Stimulated activated CD8-positive, alpha-beta memory T cell treated with anti-CD3 and anti-CD28 coated beads, Interleukin-2, amount 100 ng/mL, for 48 hours (primary cell): Measurements from ENCODE around the gene RBBP7.

ENCODE experiments used
- DNase-seq, 2 donors: peaks; one replicate each; pipeline ENCODE4 v3.0.0-alpha.2; 2020; ENCODE audit warnings: low read depth in 2 of 2

RBBP7 gene

DNA sequence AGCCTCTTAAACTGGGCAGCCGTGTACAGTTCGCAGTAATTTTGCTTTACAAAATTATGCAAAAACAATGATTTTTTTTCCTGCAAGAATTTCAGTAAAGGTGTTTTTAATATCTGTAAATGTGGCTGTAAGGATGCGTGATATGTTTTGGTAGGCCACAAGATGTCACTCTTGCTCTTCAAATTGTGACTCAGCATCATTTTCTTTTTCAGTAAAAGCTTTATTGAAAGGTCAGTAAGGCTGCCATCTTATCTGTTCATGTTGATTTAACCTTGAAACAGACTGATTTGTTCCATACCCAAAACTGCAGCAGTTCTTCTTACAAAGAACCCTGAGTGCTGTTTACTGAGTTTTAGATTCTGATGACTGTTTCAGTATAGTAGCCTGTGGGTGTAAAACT, 44.0 kb downstream of the RBBP7 start:
- no peak for DNase-seq

DNA sequence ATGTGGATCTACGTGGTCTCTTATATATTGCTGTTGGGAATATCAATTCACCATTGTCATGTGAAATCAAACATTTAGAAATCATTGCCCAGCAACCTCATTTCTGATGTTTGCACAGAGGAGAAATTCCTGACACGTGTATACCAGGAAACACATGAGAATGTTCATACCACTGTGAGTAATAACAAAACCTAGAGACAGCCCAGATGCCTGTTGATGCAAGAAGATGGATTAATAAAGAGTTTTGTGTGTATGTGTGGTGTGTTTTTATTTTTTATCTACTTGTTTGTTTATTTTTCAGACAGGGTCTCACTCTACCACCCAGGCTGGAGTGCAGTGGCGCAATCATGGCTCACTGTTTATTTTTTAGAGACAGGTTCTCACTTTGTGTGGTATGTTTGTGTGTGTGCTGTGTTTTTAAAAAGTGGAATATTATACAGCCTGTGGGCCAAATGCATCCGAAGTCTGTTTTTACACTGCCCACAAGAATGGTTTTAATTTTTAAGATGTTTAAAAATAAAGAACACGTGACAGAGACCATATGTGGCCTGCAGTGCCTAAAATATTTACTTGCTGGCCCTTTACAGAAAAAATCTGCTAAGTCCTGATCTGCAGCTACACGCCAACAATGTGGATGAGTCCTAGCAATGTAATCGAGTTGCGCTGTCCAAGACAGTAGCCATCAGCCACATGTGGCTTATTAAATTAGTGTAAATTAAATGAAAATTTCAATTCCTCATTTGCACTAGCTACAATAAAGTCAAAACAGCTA, 44.7 kb downstream of the RBBP7 start:
- DNase-seq: no peak

DNA sequence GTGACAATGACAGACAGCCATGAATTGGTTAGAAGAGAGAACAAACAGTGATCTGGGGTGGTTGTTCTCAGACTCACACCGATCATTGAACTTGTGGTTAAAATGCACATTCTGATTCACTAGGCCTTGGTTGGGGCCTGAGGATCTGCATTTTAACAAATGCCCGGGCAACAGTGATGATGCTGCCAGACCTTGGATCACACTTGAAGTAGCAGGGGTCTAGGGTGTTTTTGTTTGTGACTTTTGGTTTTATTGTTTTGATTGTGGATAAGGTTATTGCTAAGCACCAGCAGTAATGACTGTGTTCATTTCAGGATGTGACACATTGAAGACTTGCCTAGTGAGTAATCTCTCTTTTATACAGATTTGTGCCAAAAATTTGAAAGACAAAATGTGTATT, 47.4 kb downstream of the RBBP7 start:
- DNase-seq: no peak

DNA sequence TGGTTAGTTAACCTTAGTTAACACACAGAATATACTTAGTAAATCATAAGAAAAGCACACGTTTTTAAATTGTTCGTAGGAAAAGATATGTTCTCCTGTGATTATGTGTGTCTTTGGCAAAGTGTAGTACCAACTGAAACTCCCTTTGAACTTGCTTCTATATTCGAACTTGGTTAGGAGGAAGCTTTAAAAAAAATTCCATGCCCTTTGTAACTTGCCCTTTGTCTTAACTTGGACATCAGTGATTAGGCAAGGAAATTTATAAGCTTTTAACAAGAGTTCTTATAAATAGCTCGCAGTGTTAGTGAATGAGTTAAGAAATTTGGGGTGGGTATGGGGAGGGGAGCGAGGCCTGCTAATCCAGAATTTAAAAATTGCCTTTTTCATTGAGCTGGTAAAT, 50.5 kb downstream of the RBBP7 start:
- DNase-seq: no peak

DNA sequence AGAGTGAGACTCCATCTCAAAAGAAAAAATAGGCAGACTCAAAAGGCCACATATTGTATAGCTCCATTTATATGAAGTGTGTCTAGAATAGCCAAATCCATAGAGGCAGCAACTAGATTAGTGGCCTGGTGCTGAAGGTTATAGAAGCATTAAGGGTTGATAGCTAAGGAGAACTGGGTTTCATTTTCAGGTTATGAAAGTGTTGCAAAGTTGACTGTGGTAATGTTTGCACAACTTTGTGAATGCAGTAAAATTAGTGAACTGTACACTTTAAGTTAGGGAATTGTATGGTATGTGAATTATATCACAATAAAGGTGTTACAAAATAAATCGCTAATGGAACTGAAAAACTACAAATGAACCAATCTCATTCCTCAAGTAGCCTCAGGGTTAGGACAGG, 55.6 kb downstream of the RBBP7 start:
- no peak for DNase-seq

DNA sequence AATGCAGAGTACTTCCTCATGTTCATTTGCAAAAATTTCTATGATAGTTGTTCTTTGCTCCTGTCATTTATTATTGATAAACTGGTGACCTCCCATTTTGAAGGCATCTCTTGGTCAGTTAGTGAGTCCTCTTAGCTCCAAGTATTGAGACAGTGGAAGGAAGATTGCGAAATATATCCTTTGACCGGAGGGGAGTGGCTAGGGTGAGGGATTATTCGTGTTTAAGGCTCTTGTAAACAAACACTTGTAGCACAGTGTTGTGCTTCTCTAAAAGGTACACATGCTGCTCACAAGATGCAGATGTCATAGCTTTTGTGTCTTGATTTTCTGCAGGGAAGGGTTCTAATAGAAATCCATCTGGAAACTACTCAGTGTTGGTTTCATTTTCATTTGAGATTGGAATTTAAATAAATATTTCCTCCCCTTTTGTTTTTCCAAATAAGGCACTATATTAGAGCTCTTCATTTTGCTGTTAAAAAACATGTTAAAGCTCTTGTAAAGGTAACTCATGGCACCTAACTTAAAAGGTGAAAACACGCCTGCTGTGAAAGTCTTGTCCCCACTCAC, 62.1 kb downstream of the RBBP7 start:
- DNase-seq: no peak

DNA sequence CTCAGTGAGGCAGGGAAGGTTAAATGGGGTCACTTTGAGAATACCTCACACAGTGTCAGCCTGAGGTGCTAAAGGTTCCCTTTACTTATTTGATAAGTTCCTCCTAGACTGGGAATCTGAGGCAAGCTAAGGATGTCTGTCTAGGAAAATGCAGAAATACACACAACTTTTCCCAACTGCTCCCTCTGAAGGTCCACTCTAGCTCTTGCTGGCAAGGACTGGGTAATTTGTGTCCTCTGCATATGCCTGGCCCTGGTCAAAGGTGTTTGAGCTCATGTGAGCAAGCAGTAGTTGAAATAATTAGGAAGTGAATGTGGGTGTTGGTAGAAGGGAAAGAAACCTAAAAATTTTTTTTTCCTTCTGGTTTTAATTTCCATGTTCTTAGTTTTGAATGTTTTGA, 62.6 kb downstream of the RBBP7 start:
- no peak for DNase-seq

DNA sequence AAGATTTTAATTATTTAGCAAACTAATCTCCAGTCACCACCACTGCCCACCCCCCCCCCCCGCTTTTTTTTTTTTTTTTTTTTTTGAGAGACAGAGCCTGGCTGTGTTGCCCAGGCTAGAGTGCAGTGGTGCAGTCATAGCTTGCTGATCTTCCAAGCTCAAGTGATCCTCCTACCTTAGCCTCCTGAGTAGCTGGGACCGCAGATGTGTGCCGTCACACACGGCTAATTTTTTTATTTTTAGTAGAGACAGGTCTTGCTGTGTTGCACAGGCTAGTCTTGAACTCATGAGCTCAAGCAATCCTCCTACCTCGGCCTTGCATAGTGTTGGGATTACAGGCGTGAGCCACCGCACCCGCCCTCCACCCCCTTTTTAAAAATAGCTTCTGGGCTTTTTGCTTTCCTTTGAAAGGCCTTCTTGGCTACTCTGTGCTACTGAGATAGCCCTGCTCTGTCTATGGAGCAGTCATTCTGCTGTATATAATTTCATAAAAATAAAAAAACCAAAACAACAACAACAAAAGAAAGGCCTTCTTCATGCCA, 65.2 kb downstream of the RBBP7 start:
- no peak for DNase-seq

DNA sequence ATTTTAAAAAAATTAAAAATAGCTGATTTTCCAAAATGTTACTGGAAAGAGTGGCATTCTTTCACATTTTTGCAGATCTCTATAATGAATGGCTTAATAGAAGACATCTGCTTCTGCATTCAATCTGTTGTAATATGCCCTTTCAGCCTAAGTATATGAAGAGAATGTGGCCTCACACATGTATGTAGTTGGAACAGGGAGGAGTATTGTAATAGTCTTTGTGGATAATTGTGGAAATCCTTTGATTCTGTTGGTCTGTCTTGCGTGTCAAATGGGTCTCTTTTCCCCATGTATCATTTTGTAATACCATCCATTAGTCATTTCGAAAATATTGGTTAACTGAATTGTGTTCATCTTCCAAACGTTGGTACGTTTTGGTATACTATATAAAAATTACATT, 72.3 kb downstream of the RBBP7 start:
- DNase-seq: no peak

DNA sequence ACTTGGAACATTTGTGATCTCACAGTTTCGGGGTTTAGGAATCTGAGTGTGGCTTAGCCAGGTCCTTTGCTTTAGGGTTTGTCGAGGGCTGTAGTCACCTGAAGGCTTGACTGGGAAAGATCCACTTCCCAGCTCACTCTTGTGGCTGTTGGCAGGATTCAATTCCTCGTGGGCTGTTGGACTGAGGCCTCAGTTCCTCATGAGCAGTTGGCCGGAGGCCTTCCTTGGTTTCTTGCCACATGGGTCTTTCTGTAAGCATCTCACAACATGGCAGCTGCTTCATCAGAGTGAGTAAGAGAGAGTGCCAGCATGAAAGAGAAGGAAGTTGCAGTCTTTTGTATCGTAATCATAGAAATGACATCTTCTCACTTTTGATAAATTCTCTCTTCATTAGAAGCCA, 72.8 kb downstream of the RBBP7 start:
- DNase-seq: no peak

DNA sequence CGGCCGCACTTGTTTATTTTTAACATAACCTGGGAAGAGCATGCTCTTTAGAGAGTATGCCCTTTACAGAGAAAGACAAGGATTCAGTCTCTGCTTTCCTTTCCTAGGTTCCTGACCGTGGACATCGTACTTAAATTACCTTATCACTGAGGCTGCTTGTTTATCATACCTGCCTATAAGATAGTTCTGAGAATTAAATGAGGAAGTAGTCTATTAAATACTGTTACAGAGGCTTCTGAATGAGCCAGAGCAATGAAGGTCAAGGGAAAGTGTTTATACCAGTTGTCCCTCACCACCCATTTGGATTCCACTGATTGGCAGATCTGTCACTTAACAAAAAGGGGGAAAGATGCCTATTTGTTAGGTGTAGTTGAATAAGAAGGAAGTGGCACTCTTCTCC, 73.9 kb downstream of the RBBP7 start:
- no peak for DNase-seq
